HepG2 (cell line): ENCODE measurements around the gene LGALS7B. TPM values are rescaled to one million over a fixed set of nuclear protein-coding genes. Genes with fewer than 3 reads are reported as not detected.

Experiments
- FOXO1 ChIP-seq: sonication (generic); formaldehyde crosslinking; IDR thresholded peaks from 2 replicates; pipeline ENCODE4 v1.4.0; 2020; ENCODE audit warnings: missing genetic modification reagents
- HNRNPL ChIP-seq: fragments of 200-400 bp; formaldehyde crosslinking; IDR thresholded peaks from 2 replicates; pipeline ENCODE4 v1.6.1; 2017; ENCODE audit warnings: mild to moderate bottlenecking, low read depth, low read length
- MTA1 ChIP-seq: sonication (generic); formaldehyde crosslinking; IDR thresholded peaks from 2 replicates; pipeline ENCODE4 v1.4.0; 2020; ENCODE audit warnings: missing genetic modification reagents, mild to moderate bottlenecking, borderline replicate concordance
- MXD3 ChIP-seq: IDR thresholded peaks from 2 replicates; pipeline ENCODE4 v1.6.1; 2016; ENCODE audit warnings: mild to moderate bottlenecking, missing biosample characterization, missing genetic modification reagents
- PAWR ChIP-seq: sonication (generic); formaldehyde crosslinking; IDR thresholded peaks from 2 replicates; pipeline ENCODE4 v1.4.0; 2020; ENCODE audit warnings: missing genetic modification reagents, mild to moderate bottlenecking, borderline replicate concordance
- RAD21 ChIP-seq: fragments of 450-650 bp; formaldehyde crosslinking; IDR thresholded peaks from 2 replicates; pipeline ENCODE4 v1.5.0; 2020; ENCODE audit warnings: mild to moderate bottlenecking
- SAP130 ChIP-seq: IDR thresholded peaks from 2 replicates; pipeline ENCODE4 v1.6.1; 2016; ENCODE audit warnings: low read depth
- ZBTB38 ChIP-seq: sonication (generic); formaldehyde crosslinking; IDR thresholded peaks from 2 replicates; pipeline ENCODE4 v1.5.1; 2020; ENCODE audit warnings: mild to moderate bottlenecking, missing genetic modification reagents
- ZKSCAN8 ChIP-seq: IDR thresholded peaks from 2 replicates; pipeline ENCODE4 v1.6.1; 2016; ENCODE audit warnings: borderline replicate concordance, missing genetic modification reagents, missing compliant biosample characterization
- ZNF432 ChIP-seq: sonication (generic); formaldehyde crosslinking; IDR thresholded peaks from 2 replicates; pipeline ENCODE4 v1.5.0; 2020; ENCODE audit warnings: missing genetic modification reagents, mild to moderate bottlenecking, borderline replicate concordance
- ZNF468 ChIP-seq: sonication (generic); formaldehyde crosslinking; IDR thresholded peaks from 2 replicates; pipeline ENCODE4 v1.8.0; 2022; ENCODE audit warnings: mild to moderate bottlenecking, moderate library complexity, missing genetic modification reagents
- ZNF687 ChIP-seq: sonication (generic); formaldehyde crosslinking; IDR thresholded peaks from 2 replicates; pipeline ENCODE4 v1.5.1; 2020; ENCODE audit warnings: mild to moderate bottlenecking, missing genetic modification reagents, moderate library complexity
- ZNF720 ChIP-seq: sonication (generic); formaldehyde crosslinking; IDR thresholded peaks from 2 replicates; pipeline ENCODE4 v1.4.0; 2020; ENCODE audit warnings: missing genetic modification reagents
- polyA plus RNA-seq, 8 experiments: library from polyadenylated mRNA; depleted of rRNA in 3 of 8; stranded (reverse) in 7 of 8; unstranded in 1 of 8; fragments of >200 nt; fragmentation: Illumina TruSeq in 4 of 8; extraction: Trizol in 4 of 8; gene quantifications; 2 replicates each; pipeline versions ENCODE4 v1.2.1 to v1.2.3, GENCODE V29; 2011 to 2016; ENCODE audit warnings: low read depth in 4 of 8, missing spikeins in 1 of 8, mixed read lengths in 1 of 8; ENCODE audit not compliant: insufficient read depth in 1 of 8
- total RNA-seq, 5 experiments: library from RNA; depleted of rRNA; stranded (reverse); fragments of >200 nt; fragmentation: Illumina TruSeq; extraction: Trizol; gene quantifications; 2 replicates each; pipeline ENCODE4 v1.2.3, GENCODE V29; 2016; ENCODE audit warnings: low read depth in 1 of 5
- TF ChIP-seq, protein P1 (sequence below): sonication (generic); formaldehyde crosslinking; conservative IDR thresholded peaks from 2 replicates; pipeline ENCODE4 v1.4.0; 2020; ENCODE audit warnings: mild to moderate bottlenecking, missing genetic modification reagents, moderate library complexity
- TF ChIP-seq, protein P2 (sequence below): sonication (generic); formaldehyde crosslinking; conservative IDR thresholded peaks from 2 replicates; pipeline ENCODE4 v1.4.0; 2020; ENCODE audit warnings: missing genetic modification reagents
- TF ChIP-seq, protein P3 (sequence below): sonication (generic); formaldehyde crosslinking; IDR thresholded peaks from 2 replicates; pipeline ENCODE4 v1.9.0; 2021; ENCODE audit warnings: missing genetic modification reagents, borderline replicate concordance

LGALS7B gene
- total and polyA plus RNA-seq, 2 of the 13 experiments (the other 11 are each of a cell fraction or from before 2014, with no cell fraction given): 1.7 to 2.1 TPM

GRCh38 chr19:38792250-38793111 is 3.5 kb downstream of the LGALS7B start (continued):
- TF ChIP-seq, protein P1, sequence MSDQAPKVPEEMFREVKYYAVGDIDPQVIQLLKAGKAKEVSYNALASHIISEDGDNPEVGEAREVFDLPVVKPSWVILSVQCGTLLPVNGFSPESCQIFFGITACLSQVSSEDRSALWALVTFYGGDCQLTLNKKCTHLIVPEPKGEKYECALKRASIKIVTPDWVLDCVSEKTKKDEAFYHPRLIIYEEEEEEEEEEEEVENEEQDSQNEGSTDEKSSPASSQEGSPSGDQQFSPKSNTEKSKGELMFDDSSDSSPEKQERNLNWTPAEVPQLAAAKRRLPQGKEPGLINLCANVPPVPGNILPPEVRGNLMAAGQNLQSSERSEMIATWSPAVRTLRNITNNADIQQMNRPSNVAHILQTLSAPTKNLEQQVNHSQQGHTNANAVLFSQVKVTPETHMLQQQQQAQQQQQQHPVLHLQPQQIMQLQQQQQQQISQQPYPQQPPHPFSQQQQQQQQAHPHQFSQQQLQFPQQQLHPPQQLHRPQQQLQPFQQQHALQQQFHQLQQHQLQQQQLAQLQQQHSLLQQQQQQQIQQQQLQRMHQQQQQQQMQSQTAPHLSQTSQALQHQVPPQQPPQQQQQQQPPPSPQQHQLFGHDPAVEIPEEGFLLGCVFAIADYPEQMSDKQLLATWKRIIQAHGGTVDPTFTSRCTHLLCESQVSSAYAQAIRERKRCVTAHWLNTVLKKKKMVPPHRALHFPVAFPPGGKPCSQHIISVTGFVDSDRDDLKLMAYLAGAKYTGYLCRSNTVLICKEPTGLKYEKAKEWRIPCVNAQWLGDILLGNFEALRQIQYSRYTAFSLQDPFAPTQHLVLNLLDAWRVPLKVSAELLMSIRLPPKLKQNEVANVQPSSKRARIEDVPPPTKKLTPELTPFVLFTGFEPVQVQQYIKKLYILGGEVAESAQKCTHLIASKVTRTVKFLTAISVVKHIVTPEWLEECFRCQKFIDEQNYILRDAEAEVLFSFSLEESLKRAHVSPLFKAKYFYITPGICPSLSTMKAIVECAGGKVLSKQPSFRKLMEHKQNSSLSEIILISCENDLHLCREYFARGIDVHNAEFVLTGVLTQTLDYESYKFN (CRISPR knock-in tag): peak; percentile 31; the same call in 1 of the 2 replicates
- 0 out of 2 replicates have a peak, but pooled peaks have one; percentile 8 for TF ChIP-seq SAP130
- TF ChIP-seq MTA1 (CRISPR knock-in tag): no peak
- TF ChIP-seq ZNF687 (CRISPR knock-in tag): peak; percentile 63
- TF ChIP-seq RAD21 (CRISPR knock-in tag): no peak
- TF ChIP-seq ZKSCAN8 (CRISPR knock-in tag): no peak
- TF ChIP-seq PAWR (CRISPR knock-in tag): no peak
- TF ChIP-seq HNRNPL: no peak
- TF ChIP-seq ZNF468 (CRISPR knock-in tag): no peak
- no peak for TF ChIP-seq FOXO1 (CRISPR knock-in tag)
- no peak for TF ChIP-seq ZNF720 (CRISPR knock-in tag)
- TF ChIP-seq, protein P2, sequence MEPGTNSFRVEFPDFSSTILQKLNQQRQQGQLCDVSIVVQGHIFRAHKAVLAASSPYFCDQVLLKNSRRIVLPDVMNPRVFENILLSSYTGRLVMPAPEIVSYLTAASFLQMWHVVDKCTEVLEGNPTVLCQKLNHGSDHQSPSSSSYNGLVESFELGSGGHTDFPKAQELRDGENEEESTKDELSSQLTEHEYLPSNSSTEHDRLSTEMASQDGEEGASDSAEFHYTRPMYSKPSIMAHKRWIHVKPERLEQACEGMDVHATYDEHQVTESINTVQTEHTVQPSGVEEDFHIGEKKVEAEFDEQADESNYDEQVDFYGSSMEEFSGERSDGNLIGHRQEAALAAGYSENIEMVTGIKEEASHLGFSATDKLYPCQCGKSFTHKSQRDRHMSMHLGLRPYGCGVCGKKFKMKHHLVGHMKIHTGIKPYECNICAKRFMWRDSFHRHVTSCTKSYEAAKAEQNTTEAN: no peak
- no peak for TF ChIP-seq ZNF432 (CRISPR knock-in tag)
- TF ChIP-seq MXD3: no peak
- TF ChIP-seq ZBTB38 (CRISPR knock-in tag): peak; percentile 76
- TF ChIP-seq, protein P3, sequence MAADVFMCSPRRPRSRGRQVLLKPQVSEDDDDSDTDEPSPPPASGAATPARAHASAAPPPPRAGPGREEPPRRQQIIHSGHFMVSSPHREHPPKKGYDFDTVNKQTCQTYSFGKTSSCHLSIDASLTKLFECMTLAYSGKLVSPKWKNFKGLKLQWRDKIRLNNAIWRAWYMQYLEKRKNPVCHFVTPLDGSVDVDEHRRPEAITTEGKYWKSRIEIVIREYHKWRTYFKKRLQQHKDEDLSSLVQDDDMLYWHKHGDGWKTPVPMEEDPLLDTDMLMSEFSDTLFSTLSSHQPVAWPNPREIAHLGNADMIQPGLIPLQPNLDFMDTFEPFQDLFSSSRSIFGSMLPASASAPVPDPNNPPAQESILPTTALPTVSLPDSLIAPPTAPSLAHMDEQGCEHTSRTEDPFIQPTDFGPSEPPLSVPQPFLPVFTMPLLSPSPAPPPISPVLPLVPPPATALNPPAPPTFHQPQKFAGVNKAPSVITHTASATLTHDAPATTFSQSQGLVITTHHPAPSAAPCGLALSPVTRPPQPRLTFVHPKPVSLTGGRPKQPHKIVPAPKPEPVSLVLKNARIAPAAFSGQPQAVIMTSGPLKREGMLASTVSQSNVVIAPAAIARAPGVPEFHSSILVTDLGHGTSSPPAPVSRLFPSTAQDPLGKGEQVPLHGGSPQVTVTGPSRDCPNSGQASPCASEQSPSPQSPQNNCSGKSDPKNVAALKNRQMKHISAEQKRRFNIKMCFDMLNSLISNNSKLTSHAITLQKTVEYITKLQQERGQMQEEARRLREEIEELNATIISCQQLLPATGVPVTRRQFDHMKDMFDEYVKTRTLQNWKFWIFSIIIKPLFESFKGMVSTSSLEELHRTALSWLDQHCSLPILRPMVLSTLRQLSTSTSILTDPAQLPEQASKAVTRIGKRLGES: no peak
